GM12872 (cell line): ENCODE results near the gene F8.

ENCODE experiments used
- CTCF ChIP-seq: IDR thresholded peaks from 3 replicates; pipeline ENCODE4 v1.5.1; 2011; ENCODE audit warnings: low read depth, mild to moderate bottlenecking, low read length, moderate library complexity; ENCODE audit not compliant: insufficient read depth

The F8 gene

GRCh38 chrX:154822029-154822428 is 200.5 kb downstream of the F8 start:
- TF ChIP-seq CTCF: no peak

GRCh38 chrX:154821523-154821922 is 201.0 kb downstream of the F8 start:
- TF ChIP-seq CTCF: no peak

GRCh38 chrX:154819771-154820341 is 202.7 kb downstream of the F8 start:
- TF ChIP-seq CTCF: no peak

- no peak for TF ChIP-seq CTCF
Measured at GRCh38 chrX:154818916-154819770, 203.4 kb downstream of the F8 start.

GRCh38 chrX:154815274-154815818 is 207.2 kb downstream of the F8 start:
- no peak for TF ChIP-seq CTCF

- no peak for TF ChIP-seq CTCF
Measured at GRCh38 chrX:154813801-154814200, 208.7 kb downstream of the F8 start.

- TF ChIP-seq CTCF: no peak
Measured at GRCh38 chrX:154812341-154813101, 210.0 kb downstream of the F8 start.
